KBM-7 (cell line): ENCODE results near the gene C8G.

Source experiments
- DNase-seq: peaks from one replicate; pipeline ENCODE4 v3.0.0-alpha.2; 2015
- in situ Hi-C: fragments of 300-500 bp; cut with MboI; formaldehyde crosslinking; loops from 2 replicates; pipeline ENCODE4 v1.14.3; 2020; ENCODE audit warnings: low sequenced_read_pairs, low pct_unique_long_range_greater_than_20kb, mixed read lengths

Gene C8G

GRCh38 chr9:136917902-136918301 is 27.1 kb upstream of the C8G start:
- no peak for DNase-seq
- in situ Hi-C loops = no loop called here

- in situ Hi-C loops = no loop called here
- no peak for DNase-seq
These were observed 25.0 kb upstream of the C8G start for GRCh38 chr9:136920069-136920468.

- DNase-seq = no peak
- in situ Hi-C loops = no loop called here
These were observed 24.3 kb upstream of the C8G start for GRCh38 chr9:136920734-136921231.

GRCh38 chr9:136921307-136921706 is 23.7 kb upstream of the C8G start:
- DNase-seq = no peak
- in situ Hi-C loops = no loop called here

- in situ Hi-C loops = no loop called here
- DNase-seq = no peak
These were observed 23.3 kb upstream of the C8G start for GRCh38 chr9:136921718-136922117.

- no peak for DNase-seq
- in situ Hi-C loops = no loop called here
These were observed 22.5 kb upstream of the C8G start for GRCh38 chr9:136922540-136922939.

GRCh38 chr9:136923881-136924280 is 21.2 kb upstream of the C8G start:
- no peak for DNase-seq

GRCh38 chr9:136925414-136926153 is 19.5 kb upstream of the C8G start:
- in situ Hi-C loops = no loop called here
- no peak for DNase-seq

More at GRCh38 chr9:136923881-136924280, 21.2 kb upstream of the C8G start:
- in situ Hi-C loops = no loop called here

GRCh38 chr9:136926154-136926704 is 18.8 kb upstream of the C8G start:
- DNase-seq = no peak
- in situ Hi-C loops = no loop called here

- DNase-seq = no peak
- in situ Hi-C loops = no loop called here
These were observed 18.3 kb upstream of the C8G start for GRCh38 chr9:136926749-136927148.

- in situ Hi-C loops = no loop called here
- no peak for DNase-seq
These were observed 17.4 kb upstream of the C8G start for GRCh38 chr9:136927343-136928271.

GRCh38 chr9:136928591-136928990 is 16.5 kb upstream of the C8G start:
- no peak for DNase-seq
- in situ Hi-C loops = no loop called here

GRCh38 chr9:136930014-136930413 is 15.0 kb upstream of the C8G start:
- no peak for DNase-seq
- in situ Hi-C loops = no loop called here

- in situ Hi-C loops = no loop called here
- no peak for DNase-seq
These were observed 13.4 kb upstream of the C8G start for GRCh38 chr9:136931611-136932130.

- in situ Hi-C loops = no loop called here
- DNase-seq = no peak
These were observed 10.8 kb upstream of the C8G start for GRCh38 chr9:136934277-136934676.

GRCh38 chr9:136935651-136936050 is 9.4 kb upstream of the C8G start:
- in situ Hi-C loops = no loop called here
- no peak for DNase-seq

GRCh38 chr9:136936645-136937170 is 8.3 kb upstream of the C8G start:
- no peak for DNase-seq
- in situ Hi-C loops = no loop called here

- in situ Hi-C loops = no loop called here
- no peak for DNase-seq
These were observed 7.6 kb upstream of the C8G start for GRCh38 chr9:136937186-136938001.
